ENCODE measurements around the gene INPP5B. TPM values are rescaled to one million over a fixed set of nuclear protein-coding genes. Genes with fewer than 3 reads are reported as not detected.

Gene INPP5B
- 10 to 100 TPM; 27.7 to 29.1 TPM for total RNA-seq

DNA sequence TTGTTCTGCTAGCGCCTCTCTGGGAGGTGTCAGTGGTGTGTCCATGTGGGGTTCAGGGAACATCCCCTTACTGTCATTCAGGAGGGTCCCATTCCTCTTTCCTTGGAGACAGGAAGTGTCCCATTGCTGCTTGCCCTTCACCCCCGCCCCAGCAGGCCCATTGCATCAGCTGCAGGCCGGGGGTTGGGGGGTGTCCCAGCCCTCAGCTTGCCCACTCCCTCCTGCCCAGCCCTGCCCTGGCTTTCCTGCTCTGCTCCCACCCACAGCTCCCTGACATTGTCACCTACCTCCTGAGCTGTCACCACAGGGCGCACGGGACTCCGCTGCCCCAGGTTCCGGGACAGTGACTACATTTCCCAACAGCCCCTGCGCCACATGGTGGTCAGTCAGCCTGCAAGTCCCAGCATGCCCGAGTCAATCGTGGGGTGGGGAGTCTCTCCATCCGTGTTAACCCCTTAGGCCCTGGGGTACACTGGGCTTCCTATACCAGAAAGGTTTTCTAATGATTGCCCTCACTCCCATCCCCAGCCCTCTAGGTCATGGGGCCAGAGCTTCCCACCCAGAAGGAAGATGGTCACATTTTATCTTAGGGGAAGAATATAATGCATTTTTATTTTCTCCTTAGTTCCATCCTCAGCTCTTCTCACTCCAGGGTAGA lies at the start of gene INPP5B:
TSS of gene INPP5B (minus strand) at position 351 of the 658 bp plus-strand sequence. CDS start 745 bp downstream, outside the sequence.
- Mint-ChIP-seq H3K36me3 (ENCODE audit: low read depth) (no peaks in the 10 kb centered on the region), H3K4me1 (ENCODE audit: low read depth) (peaks cover 22% of the 10 kb centered on the region), H3K27me3 (no peaks in the 10 kb centered on the region), H3K4me3 (peak within 1 kb of the TSS; percentile 82), H3K9me3 (no peaks in the 10 kb centered on the region), H3K27ac (peak within 1 kb of the TSS; percentile 98)
- TF ChIP-seq, protein P1, sequence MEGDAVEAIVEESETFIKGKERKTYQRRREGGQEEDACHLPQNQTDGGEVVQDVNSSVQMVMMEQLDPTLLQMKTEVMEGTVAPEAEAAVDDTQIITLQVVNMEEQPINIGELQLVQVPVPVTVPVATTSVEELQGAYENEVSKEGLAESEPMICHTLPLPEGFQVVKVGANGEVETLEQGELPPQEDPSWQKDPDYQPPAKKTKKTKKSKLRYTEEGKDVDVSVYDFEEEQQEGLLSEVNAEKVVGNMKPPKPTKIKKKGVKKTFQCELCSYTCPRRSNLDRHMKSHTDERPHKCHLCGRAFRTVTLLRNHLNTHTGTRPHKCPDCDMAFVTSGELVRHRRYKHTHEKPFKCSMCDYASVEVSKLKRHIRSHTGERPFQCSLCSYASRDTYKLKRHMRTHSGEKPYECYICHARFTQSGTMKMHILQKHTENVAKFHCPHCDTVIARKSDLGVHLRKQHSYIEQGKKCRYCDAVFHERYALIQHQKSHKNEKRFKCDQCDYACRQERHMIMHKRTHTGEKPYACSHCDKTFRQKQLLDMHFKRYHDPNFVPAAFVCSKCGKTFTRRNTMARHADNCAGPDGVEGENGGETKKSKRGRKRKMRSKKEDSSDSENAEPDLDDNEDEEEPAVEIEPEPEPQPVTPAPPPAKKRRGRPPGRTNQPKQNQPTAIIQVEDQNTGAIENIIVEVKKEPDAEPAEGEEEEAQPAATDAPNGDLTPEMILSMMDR (IDR thresholded peaks at IDR 0.05): no peak
- ChIA-PET CTCF (interaction anchor here (0.6 to 1.1 kb wide), 3 partner anchors 10 to 96 kb away, joined by 3 read pairs; no protein-coding TSS in a partner anchor), POLR2A (interaction anchor here (0.7 to 1.5 kb wide), 6 partner anchors 11 to 87 kb away, joined by 3 to 5 read pairs (median 3); partner anchors contain the start of gene SF3A3)
- intact Hi-C loops (cut with micrococcal nuclease): no loop called here
- peak; percentile 97 for ATAC-seq
- DNase-seq: peak; percentile 92

DNA sequence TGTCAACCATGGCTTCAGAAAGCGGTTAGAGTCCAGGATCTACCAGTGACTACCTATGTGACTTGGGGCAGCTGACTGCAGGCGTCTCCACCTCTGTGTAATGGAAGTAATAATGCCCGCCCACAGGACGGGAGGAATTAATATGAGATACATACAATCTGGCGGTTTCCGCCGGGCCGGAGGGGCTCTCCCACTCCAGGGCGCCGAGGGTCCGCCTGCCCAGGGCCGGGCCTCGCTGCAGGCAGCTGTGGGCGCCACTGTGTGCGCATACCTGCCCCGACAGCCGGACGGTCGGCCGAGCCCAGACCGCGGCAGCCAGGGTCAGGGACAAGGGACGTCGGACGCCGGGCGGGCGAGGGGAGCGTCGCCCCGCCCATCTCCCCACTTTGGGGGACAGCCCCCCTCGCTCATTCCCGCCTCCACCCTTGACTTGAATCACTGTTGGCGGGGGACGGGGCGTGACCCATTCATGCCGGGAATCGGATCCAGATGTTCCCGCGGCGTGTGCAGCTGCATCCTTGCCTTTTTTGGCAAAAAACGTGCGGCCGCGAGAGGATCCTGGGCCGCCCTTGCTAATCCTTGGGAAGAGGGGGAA lies 49.0 kb upstream of the INPP5B start:
- POLR2A ChIA-PET: interaction anchor here (0.7 to 14.5 kb wide), 3 partner anchors 9 to 32 kb away, joined by 3 to 114 read pairs (median 3); partner anchors contain the start of gene UTP11
- intact Hi-C loops (cut with micrococcal nuclease): no loop called here
- Mint-ChIP-seq H3K4me3 (peak overlapping the region; percentile 50), H3K4me1 (ENCODE audit: low read depth) (peaks cover 46% of the 10 kb centered on the region), H3K36me3 (ENCODE audit: low read depth) (peaks cover 35% of the 10 kb centered on the region), H3K27ac (peak overlapping the region; percentile 74), H3K9me3 (no peaks in the 10 kb centered on the region), H3K27me3 (no peaks in the 10 kb centered on the region)
- peak; percentile 78 for ATAC-seq
- peak; percentile 81 for DNase-seq
- TF ChIP-seq, protein P1 (IDR thresholded peaks at IDR 0.05): no peak
- CTCF ChIA-PET: interaction anchor here (1.5 to 8.2 kb wide), 3 partner anchors 16 to 72 kb away, joined by 3 to 99 read pairs (median 4); partner anchors contain the start of gene UTP11

DNA sequence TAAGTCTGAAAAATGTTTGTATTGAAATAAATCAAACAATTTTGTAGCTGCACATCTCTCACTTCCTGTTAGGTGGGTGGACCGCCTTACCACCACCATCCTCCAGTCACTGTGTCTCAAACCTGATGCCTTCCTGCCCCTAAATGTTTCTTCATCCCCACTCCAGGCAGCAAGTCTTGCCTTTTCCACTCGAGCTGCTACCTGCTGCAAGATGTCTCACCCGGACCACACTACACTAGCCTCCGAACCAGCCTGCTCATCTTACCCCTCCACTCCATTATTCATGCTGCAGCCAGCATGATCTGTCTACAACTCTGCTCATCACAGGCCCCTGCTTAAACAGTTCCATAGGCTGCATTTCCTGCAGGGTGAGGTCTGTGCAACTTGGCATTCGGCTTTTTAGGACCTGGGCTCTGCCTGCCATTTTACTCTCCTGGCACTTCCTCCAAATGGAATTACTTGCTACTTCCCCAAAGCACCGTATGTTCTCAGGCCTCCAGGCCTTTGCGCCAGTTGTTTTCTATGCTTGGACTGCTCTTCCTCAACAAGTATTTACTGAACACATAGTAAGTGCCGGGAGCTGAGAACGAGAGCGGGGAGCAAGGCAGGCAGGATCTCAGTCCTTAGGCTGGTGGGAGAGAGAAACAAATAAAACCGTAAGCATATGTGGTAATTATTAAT lies 48.2 kb upstream of the INPP5B start:
- peak overlapping the region; percentile 94 for H3K27ac Mint-ChIP-seq

DNA sequence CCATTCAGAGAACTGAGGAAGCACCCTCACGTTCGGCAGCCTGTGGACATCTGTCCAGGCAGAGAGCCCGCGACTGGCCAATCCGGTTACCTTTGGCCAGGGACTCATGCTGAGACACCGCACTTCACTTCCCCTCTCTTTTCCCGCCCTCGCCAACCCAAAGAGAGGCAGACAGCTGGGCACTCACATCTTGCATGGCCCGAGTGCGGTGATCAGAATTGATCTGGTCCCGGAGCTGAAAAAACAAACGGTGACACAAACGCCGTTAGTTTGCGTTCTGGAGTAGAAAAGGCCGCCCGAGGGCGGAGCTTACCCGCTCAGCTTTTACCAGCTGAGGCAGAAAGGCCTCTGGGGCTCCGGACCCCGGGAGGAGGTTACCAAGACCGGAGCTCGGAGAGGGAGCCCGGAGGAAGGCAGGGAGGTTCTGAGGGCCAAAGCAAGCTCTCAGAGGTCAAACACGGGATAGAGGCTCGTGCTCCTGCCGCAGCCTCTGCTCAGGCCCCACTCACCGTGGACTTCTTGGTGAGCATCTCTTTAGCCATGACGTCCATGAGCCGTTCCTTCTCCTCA lies 42.6 kb upstream of the INPP5B start:
- CTCF ChIA-PET: interaction anchor here (0.7 to 8.2 kb wide), 17 partner anchors 11 to 301 kb away, joined by 3 to 99 read pairs (median 3); partner anchors contain the start of genes MTF1 and UTP11
- Mint-ChIP-seq H3K27me3 (no peaks in the 10 kb centered on the region), H3K27ac (peak overlapping the region; percentile 94), H3K36me3 (ENCODE audit: low read depth) (peaks cover 30% of the 10 kb centered on the region), H3K9me3 (no peaks in the 10 kb centered on the region), H3K4me3 (peak overlapping the region; percentile 92), H3K4me1 (ENCODE audit: low read depth) (peaks cover 19% of the 10 kb centered on the region)
- peak; percentile 31 for ATAC-seq
- TF ChIP-seq, protein P1 (IDR thresholded peaks at IDR 0.05): no peak
- intact Hi-C loops (cut with micrococcal nuclease): no loop called here
- peak; percentile 54 for DNase-seq
- POLR2A ChIA-PET: interaction anchor here (0.7 to 14.5 kb wide), 15 partner anchors 9 to 842 kb away, joined by 3 to 114 read pairs (median 3); partner anchors contain the start of genes C1orf122, INPP5B, UTP11 and YRDC

More for the DNA sequence above, 48.2 kb upstream of the INPP5B start:
- H3K4me3 Mint-ChIP-seq: peak overlapping the region; percentile 70
- H3K27me3 Mint-ChIP-seq: no peaks in the 10 kb centered on the region
- H3K9me3 Mint-ChIP-seq: no peaks in the 10 kb centered on the region
- ChIA-PET CTCF (interaction anchor here (1.5 to 8.2 kb wide), 3 partner anchors 17 to 73 kb away, joined by 3 to 99 read pairs (median 4); partner anchors contain the start of gene UTP11), POLR2A (interaction anchor here (1.3 to 14.5 kb wide), 2 partner anchors 16 to 33 kb away, joined by 3 to 114 read pairs; partner anchors contain the start of gene UTP11)
- ATAC-seq (no peak), DNase-seq (peak; percentile 41)
- intact Hi-C loops (cut with micrococcal nuclease): no loop called here
- TF ChIP-seq, protein P1 (IDR thresholded peaks at IDR 0.05): no peak
- peaks cover 41% of the 10 kb centered on the region for H3K4me1 Mint-ChIP-seq (ENCODE audit: low read depth)
- peaks cover 35% of the 10 kb centered on the region for H3K36me3 Mint-ChIP-seq (ENCODE audit: low read depth)
